COLO829 (cell line): ENCODE measurements around the gene SMYD3.
"Not testable (repeated sequence)": the region's sequence is repeated elsewhere in the genome, so short reads cannot be mapped to it uniquely, and the experiment has no call there.

ENCODE experiments used
- DNase-seq: peaks from one replicate; pipeline ENCODE4 v3.0.0; 2012; ENCODE audit warnings: low spot score

Gene SMYD3

GRCh38 chr1:245952383-245953026 is 554.6 kb downstream of the SMYD3 start:
- no peak for DNase-seq

GRCh38 chr1:245948786-245949185 is 558.3 kb downstream of the SMYD3 start:
- DNase-seq: no peak

GRCh38 chr1:245946905-245947304 is 560.2 kb downstream of the SMYD3 start:
- no peak for DNase-seq

- DNase-seq: not testable (repeated sequence)
Observed at GRCh38 chr1:245945136-245945535, 561.9 kb downstream of the SMYD3 start.

GRCh38 chr1:245942856-245943255 is 564.2 kb downstream of the SMYD3 start:
- DNase-seq: no peak

- not testable (repeated sequence) for DNase-seq
Observed at GRCh38 chr1:245941771-245942170, 565.3 kb downstream of the SMYD3 start.

- DNase-seq: no peak
Observed at GRCh38 chr1:245939756-245940345, 567.2 kb downstream of the SMYD3 start.

- no peak for DNase-seq
Observed at GRCh38 chr1:245938046-245938435, 569.0 kb downstream of the SMYD3 start.

- DNase-seq: no peak
Observed at GRCh38 chr1:245937316-245938045, 569.6 kb downstream of the SMYD3 start.

GRCh38 chr1:245934409-245934808 is 572.7 kb downstream of the SMYD3 start:
- DNase-seq: no peak

GRCh38 chr1:245933431-245934045 is 573.5 kb downstream of the SMYD3 start:
- DNase-seq: no peak

- DNase-seq: no peak
Observed at GRCh38 chr1:245932302-245932972, 574.6 kb downstream of the SMYD3 start.

GRCh38 chr1:245931450-245931849 is 575.6 kb downstream of the SMYD3 start:
- DNase-seq: no peak

GRCh38 chr1:245929224-245929623 is 577.9 kb downstream of the SMYD3 start:
- no peak for DNase-seq

- DNase-seq: no peak
Observed at GRCh38 chr1:245926888-245927287, 580.2 kb downstream of the SMYD3 start.

GRCh38 chr1:245923215-245923614 is 583.9 kb downstream of the SMYD3 start:
- DNase-seq: no peak

- no peak for DNase-seq
Observed at GRCh38 chr1:245921417-245921816, 585.7 kb downstream of the SMYD3 start.

GRCh38 chr1:245917403-245917802 is 589.7 kb downstream of the SMYD3 start:
- DNase-seq: no peak

- DNase-seq: no peak
Observed at GRCh38 chr1:245915841-245916240, 591.2 kb downstream of the SMYD3 start.

GRCh38 chr1:245915406-245915805 is 591.7 kb downstream of the SMYD3 start:
- no peak for DNase-seq

GRCh38 chr1:245908543-245908942 is 598.5 kb downstream of the SMYD3 start:
- DNase-seq: no peak

GRCh38 chr1:245906207-245906606 is 600.9 kb downstream of the SMYD3 start:
- DNase-seq: no peak
